Stimulated activated CD4-positive, alpha-beta T cell treated with anti-CD3 and anti-CD28 coated beads, TNF-alpha, amount 100 ng/mL, for 1 hour (primary cell): ENCODE measurements around the gene PDE2A.

Experiments used
- DNase-seq, 3 donors: peaks; one replicate each; pipeline ENCODE4 v3.0.0-alpha.2; 2020; ENCODE audit warnings: low read depth in 3 of 3, low spot score in 1 of 3

The PDE2A gene

DNA sequence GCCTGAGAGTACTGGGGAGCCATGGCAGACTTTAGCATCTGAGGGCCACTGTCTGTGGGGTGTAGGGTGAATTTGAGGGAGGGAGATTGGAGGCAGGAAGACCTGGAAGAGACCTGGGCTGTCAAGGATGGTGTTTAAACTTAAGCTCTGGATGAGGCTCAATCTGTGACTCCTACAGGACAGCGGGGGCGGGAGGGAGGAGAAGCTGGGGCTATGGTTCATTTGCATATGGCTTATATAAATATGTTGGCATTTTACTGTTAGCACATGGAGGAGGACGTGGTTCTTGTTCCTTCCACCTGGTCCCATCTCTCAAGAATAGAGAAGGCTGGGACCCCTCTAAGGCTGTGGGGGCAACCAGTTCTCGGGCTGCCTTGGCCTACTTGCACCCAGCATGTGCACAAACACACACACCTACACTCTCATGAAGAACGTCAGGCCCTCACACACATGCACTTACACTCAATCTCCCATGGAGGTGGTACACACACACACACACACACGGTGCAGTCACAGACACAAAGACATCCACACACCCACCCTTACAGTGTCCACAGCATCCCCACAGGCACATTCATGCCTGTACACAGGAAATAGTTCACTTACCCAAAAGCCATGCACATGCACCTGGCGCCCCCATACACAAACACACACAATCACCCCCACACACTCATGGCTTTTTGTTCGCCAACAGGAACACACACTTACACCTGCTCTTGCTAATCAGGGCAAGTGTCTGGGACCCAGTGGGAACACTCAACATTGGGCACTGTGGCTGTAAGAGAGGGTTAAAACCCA, 81.3 kb downstream of the PDE2A start:
- DNase-seq = no peak

DNA sequence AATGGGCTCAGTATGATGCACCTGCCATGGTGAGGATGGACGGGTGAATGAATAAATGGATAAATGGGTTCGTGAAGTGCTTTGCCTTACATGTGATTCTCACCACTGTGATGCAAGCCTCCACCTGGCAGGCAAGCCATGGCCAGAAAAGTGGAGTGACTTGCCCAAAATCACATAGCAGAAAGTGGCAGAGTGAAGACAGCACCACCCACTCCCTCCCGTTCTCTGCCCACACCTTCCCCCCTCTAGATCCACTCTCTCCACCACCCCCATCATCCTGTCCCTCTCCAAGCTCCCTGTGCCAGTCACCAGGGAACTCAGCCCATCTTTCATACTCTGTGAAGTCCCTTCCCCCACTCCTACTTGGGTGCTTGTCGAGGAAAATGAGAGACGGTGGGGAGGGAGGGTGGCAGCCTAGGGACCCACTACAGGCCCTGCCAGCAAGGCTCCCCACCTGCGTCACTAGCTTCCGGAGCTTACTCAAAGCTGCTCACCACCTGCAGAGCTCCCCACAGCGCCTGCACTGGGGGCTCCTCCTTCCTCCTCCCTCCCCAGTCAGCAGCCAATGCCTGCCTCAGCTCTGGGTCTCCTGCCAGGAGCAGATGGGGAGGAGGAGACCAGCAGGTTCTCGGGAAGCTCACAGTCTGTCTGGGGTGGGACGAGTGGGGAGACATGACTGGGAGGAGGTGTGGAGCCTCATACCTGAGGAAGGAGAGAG, 82.3 kb downstream of the PDE2A start:
- DNase-seq = peak in 1 of 3 donors; percentile 13

DNA sequence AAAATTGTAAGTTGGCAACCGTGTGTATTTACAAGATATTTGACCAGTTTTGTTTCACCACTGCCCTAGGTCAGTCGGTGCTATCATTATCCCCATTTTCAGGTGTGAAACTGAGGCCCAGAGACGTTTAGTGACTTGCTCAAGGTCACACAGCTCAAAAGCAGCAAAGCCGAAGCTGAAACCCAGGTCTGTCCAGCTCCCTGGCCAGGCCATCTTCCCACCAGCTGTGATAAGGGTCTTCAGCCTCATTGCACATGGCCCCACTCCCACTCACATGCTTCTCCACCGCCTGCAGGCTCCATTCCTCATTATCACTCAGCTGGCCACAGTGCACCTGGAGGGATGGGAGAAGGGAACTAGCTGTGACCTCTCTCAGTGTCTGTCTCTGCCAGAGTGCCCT, 83.2 kb downstream of the PDE2A start:
- no peak for DNase-seq

DNA sequence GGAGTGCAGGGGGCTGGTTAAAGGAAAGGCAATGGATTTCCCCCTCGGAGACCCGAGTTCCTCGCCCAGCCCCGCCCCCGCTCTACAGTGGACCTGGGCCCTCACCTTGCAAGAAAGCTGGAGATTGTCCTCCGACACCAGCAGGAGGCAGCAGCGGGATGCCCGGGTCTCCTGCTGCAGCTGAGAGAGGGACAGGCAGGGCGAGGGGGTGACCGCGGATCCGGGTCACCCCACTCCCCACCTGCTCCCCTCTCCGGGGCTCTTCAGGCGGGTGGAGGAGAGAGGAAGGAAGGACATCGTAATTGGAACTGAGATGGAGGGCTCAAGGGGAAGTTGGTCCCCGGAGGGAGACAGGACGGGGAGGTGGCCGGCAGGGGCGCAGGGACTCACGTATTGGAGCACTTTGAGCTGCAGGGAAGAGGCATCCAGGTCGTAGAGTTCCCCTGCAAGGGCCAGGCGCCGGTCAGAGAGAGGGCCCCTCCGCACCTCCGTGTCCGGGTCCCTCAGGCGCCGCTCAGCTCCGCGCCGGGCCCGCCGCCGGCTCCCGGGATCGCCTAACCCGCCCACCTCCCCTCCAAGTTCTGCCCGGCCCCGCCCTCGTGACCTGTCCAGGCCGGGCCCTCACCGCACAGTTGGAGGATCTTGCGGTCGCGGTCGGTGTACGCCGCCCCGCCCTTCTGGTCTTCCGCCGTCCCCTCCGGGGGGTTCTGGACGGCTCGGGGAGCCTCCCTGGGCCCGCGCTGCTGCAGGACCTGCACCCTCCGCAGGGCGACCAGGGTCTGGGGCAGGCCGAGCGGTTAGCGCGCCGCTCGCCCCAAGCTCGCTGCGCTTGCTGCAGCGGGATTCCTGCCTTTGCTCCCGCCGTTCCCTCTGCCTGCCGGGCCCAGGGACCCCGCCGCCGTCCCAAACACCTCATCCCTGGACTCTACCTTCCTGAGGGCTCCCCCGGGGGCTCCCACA, 84.1 kb downstream of the PDE2A start:
- DNase-seq = peak in 1 of 3 donors; percentile 24

DNA sequence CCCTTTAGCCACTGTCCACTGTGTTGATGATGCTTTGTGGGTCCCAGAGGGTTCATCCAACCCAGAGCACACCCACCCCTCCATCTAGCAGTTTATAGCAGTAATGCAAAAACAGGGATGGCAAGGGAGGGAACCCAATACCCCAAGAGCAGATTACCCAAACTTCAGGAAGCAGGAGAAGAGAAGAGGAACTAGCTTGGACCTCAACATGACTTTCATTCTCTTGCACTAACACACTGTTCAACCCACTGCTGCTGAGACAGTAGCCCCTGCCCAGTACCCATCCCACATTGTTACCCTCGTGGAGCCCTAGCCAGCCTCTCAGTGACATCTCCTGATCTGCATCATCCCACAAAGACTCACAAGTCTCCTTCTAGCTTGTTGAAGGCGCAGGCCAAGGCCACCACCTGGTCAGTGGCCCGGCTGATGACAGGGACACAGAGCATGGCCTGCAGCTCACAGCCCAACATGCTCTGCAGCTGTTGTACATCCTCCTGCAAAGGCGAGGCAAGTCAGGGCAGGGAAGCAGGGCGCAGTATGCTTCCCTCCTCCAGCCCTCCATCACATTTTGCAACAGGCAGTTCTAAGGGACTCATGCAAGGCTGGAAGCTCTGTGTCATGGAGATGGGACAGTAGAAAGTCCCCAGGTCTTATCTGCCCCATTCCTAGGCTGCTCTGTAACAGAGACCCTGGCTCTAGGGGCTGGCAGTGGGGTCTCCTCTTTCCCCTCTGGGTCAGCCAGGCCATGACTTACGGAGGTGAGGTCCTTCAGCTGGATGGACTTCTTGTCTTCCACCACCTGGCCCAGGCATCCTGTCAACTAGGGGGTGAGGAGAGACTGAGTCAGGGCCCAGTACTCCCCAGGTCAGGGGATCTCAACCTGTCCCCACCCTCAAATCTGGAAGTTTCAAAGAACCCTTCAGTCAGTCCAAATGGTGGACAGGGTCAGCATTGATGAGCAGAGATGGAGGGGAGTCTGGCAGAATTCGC, 85.5 kb downstream of the PDE2A start:
- DNase-seq = no peak

DNA sequence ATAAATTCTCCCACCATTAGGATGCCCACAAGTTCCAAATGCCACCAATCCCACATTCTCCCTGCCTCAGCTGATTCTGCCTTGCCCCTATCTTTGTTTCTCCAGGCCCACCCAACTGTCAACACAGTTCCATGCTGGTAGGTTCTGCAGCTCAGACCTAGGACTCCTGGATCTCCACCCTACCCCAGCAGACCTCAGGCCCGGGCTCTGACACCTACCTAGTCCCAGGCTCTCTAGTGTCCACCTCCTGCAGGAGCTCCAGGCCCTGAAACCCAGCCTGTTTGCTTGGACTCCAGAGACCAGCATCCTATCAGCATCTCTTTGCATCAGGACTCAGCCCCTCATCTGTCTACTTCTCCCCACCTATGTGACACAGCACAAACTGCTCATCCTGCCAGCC, 86.5 kb downstream of the PDE2A start:
- no peak for DNase-seq

DNA sequence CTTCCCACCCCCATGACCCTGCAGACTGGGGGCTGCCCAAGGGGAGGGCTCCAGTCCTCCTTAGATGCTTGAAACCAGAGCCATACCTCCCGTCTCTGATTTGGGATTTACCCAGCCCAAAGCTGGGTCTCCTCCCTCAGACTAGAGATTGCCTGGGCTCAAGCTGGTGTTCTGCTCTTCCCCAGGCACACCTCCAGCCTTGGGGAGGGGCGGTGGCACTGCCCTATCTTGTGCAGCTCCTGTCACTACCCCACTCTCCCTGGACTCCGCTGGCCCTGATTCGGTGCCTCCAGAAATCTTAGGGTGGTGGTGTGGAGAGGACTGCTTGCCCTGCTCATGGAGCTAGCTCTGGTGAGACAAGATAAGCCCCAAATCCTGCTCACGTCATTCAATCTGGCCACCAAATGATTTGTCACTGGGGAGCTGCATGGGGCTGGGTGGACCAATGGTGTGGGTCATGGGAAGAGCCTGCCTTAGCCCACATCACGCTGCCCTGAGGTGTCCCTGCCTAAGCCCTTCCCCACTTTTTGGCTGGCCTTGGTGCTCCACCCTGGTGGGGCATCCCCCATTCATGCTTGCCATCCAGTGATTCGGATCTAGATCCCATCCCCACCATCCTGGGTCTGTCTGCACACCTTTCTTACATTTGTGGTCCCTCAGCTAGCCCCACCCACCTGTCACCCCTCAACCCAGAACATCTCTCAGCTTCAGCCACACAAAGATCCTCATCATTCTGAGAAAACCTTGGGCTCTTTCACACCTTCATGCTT, 87.7 kb downstream of the PDE2A start:
- no peak for DNase-seq

DNA sequence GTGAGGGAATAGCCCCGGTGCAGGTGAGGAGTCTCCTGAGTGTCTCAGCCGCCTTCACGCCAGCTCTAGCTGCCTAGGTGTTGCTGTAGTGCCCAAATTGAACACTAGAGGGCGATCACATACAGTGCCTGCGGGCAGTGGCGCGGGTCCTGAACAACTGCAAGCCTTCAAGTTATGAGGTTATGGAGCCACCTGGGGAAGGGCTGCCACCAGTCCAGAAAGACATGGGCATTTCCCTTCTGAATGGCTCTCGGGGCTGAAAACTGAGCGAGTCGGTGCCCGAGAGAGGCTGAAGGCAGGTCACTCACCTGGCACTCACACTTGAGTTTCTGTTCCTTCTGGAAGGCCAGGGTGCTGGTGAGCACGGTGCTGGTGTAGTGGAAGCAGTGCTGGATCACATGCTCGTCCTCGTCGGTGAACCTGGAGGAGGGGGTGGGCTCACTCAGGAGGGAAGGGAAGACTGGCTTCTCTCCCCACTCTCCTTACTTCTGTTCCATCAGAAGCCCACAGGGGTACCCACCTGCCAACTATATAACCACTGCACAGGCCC, 88.4 kb downstream of the PDE2A start:
- DNase-seq = peak in 2 of 3 donors; percentile 26 to 64

DNA sequence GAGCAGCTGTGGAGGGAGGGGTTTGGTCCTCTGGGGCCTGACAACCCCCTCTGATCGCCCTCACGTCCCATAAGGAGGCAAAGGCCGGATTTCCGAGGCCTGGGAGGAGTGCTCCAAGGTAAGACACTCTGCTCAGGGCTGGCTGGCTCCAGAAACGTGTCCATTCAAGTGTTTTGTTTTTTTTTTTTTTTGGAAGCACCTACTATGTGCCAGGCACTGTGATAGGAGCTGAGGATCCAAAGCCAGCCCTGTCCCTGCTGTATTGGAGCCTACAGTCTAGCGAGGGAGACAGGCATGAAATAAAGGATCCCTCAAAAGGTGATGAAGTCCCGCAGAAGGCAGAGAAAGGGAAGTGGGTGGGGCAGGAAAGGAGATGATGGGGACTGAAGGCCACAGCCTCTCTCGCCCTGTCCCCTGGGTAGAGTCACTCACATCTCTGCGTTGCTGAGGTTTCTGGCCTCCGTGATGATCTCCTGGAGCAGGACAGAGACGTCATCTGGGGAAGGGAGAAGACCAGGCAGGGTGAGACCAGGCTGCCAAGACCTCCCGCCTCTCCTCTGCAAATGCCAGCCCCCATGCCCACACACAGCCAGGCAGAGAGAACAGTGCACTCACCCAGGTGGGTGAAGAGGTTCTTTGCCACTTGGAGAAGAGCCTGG, 89.2 kb downstream of the PDE2A start:
- no peak for DNase-seq

DNA sequence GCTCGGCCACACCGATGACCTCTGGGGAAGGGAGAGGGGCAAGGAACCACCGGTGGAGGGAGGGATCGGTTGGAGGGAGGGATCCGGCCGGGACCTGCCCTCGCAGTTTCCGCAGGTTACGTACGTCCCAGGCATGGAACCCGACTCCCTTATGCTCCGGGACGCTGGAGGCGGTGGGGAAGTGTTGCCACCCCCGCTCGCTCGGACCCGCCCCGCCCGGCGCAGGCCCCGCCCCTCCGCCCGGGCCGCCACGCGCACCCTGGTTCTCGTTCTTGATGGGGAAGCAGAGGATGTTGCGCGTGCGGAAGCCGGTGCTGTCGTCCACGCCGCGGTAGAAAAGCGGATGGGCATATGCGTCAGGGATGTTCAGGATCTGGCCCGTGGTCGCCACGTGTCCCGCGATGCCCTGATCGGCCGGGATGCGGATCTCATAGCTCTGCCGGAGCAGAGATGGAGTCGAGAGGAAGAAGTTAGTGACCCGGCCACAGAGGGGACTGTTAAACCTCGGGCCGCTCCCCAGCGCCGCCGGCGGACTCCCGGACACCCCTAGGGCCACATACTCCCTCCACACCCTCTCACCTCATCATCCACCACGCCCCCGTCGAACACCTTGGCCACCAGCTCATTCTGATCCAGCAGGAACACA, 89.8 kb downstream of the PDE2A start:
- peak in 2 of 3 donors; percentile 18 to 51 for DNase-seq

DNA sequence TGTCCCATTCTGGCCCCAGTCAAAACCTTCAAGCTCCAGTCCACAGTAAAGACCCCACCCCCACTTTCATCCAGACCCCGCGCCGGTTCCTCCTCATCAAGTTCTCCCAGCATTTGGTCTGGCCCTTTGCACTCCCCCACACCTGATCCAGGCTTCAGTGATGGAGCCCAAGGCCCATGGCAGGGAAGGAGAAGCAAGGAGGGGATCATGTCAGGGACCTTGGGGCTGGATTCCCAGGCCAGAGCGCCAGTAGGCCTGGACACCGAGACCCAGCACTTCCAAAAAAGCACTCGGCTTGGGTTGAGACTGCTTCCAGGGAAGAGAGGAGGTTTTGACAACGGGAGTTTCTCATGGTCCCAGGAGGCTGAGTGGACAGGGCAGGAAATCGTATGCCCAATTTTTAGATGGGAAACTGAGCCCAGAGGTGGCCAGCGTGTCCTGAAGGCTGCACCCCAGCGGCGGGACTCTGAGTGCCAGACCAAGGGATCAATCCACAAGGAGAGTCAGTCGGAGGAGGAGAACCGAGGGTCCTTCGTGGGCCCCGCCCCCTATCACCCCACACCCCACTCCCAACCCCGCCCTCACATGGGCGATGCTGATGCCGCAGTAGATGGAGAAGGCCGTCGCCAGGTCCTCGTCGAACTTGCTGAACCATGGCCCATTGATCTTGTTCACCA, 90.5 kb downstream of the PDE2A start:
- DNase-seq = no peak

DNA sequence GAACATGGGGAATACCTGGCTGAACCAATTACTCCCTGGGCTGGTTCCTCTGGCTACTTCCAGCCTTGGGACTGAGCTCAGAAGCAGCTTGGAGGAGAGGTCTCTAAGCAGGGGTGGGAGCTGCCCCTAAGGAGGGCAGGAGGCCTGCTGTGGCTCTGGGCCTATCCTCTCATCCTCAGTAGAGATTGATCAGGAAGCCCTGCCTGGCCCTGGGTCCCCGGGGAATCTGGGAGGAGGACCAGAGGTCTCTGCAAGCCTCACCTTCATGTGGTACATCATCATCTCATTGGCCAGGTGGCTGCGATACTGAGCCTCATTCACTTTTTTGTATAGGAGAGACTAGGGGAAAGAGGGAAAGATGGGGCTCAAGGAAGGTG, 91.1 kb downstream of the PDE2A start:
- DNase-seq = no peak

DNA sequence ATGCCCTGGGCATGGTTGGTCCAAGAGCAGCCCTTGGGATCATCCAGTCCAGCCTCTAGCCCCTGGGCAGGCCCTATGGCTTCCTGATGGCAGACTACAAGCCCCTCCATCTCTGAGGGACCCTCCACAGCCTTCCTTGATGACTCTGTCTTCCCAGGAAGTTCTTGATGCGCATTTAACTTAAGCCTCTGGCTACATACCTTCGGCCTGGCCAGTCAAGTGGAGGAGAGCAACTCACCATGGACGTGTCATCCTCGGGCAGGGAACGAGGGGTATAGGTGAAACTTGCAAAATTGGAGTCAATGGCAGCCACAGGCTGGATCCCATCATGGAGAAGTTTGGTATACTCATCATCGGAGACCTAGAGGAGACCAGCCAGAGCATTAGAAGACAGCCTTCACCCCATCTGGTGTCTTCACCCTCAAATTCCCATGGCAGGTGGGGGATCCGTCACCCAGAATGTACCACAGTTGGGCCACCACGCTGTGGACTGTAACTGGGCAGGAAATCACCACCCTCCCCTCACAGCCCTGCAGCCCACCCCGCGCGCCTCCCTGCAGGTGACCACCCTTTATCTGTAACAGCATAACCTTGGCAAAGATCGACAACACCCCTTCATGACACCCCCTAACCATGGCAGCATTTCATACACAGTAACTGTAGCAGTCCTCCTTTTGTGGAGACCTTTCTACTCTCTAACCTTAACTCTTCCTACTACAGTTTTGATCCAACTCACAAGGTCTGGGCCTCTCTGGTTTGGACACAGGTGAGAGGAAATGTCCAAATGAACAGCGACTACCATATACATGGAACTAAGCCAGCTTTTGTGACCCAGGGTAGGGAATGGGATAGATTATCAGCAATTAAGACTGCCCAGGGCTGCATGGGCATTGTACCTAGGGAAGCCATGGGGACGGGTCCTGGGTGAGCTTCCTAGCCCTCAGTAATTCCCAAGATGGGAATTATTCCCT, 91.7 kb downstream of the PDE2A start:
- DNase-seq = no peak

DNA sequence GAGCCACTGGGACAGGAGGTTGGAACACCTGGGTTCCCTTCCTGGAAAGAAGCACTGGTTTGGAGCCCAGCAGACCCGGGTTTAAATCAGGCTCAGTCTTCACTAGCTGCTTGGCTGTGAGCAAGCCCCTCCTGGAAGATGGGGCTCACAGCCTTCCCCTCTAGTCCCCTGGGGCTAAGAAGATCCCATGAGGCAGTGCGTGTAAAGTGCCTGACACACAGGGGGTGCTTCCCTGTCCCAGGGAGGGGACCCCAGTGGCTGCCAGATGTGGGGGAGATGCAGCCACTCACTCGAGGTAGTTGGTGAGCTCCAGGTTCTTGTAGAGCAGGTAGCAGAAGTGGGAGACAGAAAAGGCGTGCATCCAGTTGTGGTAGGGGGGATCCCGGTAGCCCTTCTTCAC, 93.2 kb downstream of the PDE2A start:
- DNase-seq = no peak

DNA sequence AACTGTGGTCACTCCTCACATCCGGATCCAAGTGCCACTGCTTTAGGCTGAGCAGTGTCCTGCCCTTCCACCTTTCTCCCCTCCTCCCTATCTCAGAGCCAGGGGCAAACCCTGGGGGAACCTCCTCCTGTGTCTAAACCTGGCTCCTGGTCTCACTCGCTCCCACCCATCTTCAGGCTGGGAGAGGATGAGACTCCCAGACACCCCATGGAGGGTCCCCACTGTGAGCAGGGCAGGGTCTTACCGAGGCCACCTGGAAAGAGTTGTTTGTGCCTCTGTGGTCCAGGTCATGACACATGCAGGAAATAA, 93.6 kb downstream of the PDE2A start:
- DNase-seq = no peak

DNA sequence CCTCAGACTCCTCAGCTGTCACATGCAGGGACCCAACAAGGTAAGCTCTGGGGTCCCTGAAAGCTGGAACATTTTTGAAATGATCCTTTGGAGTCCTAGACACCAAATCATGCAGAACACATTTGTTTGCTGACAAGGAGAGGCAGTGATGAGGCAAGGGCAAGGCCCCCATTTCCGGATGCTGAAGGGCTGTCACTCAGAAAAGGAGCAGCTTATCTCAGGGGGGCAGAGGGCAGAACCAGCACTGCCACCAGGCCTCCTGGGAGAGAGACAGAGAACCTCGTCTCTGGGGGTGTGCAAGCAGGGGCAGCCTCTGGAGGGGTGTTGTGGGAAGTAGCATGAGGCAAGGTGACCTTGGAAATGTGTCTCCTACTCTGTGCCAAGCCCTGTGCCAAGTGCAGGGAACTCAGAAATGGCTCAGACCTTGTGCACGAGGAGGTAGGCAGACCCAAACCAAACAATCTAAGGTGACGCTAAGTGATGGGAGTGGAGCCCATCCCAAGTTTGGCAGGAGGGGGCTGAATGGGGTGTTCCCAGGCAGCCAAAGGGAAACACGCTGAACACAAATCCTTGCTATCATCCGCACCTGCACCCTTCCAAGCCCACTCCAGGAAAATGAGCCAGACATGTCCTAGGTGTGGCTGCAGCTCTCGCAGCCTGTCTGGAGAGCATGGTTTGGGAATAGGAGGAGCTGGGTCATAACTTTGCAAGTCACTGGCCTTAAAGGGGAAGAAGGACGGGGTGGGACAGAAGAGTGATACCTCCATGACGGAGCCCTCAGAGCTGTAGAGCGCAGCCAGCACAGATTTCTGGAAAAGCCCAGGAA, 94.2 kb downstream of the PDE2A start:
- DNase-seq = no peak
